H9 (cell line): ENCODE measurements around the gene BCAS3. TPM values are rescaled to one million over a fixed set of nuclear protein-coding genes. Genes with fewer than 3 reads are reported as not detected.

Experiments used
- DNase-seq: peaks from one replicate; pipeline ENCODE4 v3.0.0-alpha.2; 2017
- H2AFZ ChIP-seq: one replicate; pipeline ENCODE4 v1.6.1; 2013; ENCODE audit warnings: mild to moderate bottlenecking, low read length, control low read depth, moderate library complexity
- H2AK5ac ChIP-seq: 2 replicates; pipeline ENCODE4 v1.6.1; 2013; ENCODE audit warnings: low read length, control low read depth, mixed read lengths; ENCODE audit not compliant: insufficient read length
- H2BK120ac ChIP-seq: one replicate; pipeline ENCODE4 v1.6.1; 2013; ENCODE audit warnings: low read depth, mild to moderate bottlenecking, low read length, control low read depth, inconsistent platforms; ENCODE audit not compliant: poor library complexity, severe bottlenecking
- H2BK12ac ChIP-seq: 2 replicates; pipeline ENCODE4 v1.6.1; 2013; ENCODE audit warnings: low read length, control low read depth, mixed read lengths, low read depth; ENCODE audit not compliant: insufficient read length
- H2BK15ac ChIP-seq: 2 replicates; pipeline ENCODE4 v1.6.1; 2013; ENCODE audit warnings: low read depth, low read length, control low read depth
- H2BK20ac ChIP-seq: one replicate; pipeline ENCODE4 v1.6.1; 2013; ENCODE audit warnings: low read depth, mild to moderate bottlenecking, low read length, control low read depth, inconsistent platforms; ENCODE audit not compliant: poor library complexity, severe bottlenecking
- H2BK5ac ChIP-seq: 2 replicates; pipeline ENCODE4 v1.6.1; 2013; ENCODE audit warnings: low read length, control low read depth, mixed read lengths; ENCODE audit not compliant: insufficient read length
- H3K14ac ChIP-seq: 2 replicates; pipeline ENCODE4 v1.6.1; 2013; ENCODE audit warnings: low read length, control low read depth; ENCODE audit not compliant: insufficient read depth
- H3K18ac ChIP-seq: 2 replicates; pipeline ENCODE4 v1.6.1; 2013; ENCODE audit warnings: low read depth, mild to moderate bottlenecking, mixed read lengths, low read length, control low read depth; ENCODE audit not compliant: insufficient read length
- H3K23ac ChIP-seq: 2 replicates; pipeline ENCODE4 v1.6.1; 2013; ENCODE audit warnings: low read length, control low read depth, mixed read lengths, low read depth; ENCODE audit not compliant: insufficient read length
- H3K23me2 ChIP-seq: 2 replicates; pipeline ENCODE4 v1.6.1; 2013; ENCODE audit warnings: low read depth, mild to moderate bottlenecking, mixed read lengths, low read length, control low read depth; ENCODE audit not compliant: insufficient read length, poor library complexity, severe bottlenecking
- H3K27ac ChIP-seq: 2 replicates; pipeline ENCODE4 v1.5.1; 2013; ENCODE audit warnings: low read length, control low read depth, mixed read lengths, low read depth; ENCODE audit not compliant: insufficient read length
- H3K27me3 ChIP-seq: 2 replicates; pipeline ENCODE4 v1.6.1; 2013; ENCODE audit warnings: low read length, control low read depth, inconsistent platforms; ENCODE audit not compliant: insufficient read depth
- H3K4ac ChIP-seq: 2 replicates; pipeline ENCODE4 v1.6.1; 2013; ENCODE audit warnings: low read depth, mild to moderate bottlenecking, control low read depth, inconsistent platforms, low read length, moderate library complexity
- H3K4me1 ChIP-seq: 2 replicates; pipeline ENCODE4 v1.6.1; 2013; ENCODE audit warnings: low read length, control low read depth, inconsistent platforms; ENCODE audit not compliant: insufficient read depth
- H3K4me2 ChIP-seq: 2 replicates; pipeline ENCODE4 v1.6.1; 2013; ENCODE audit warnings: low read length, control low read depth, mixed read lengths; ENCODE audit not compliant: insufficient read length, insufficient read depth
- H3K56ac ChIP-seq: 2 replicates; pipeline ENCODE4 v1.6.1; 2013; ENCODE audit warnings: low read depth, mild to moderate bottlenecking, mixed read lengths, low read length, control low read depth; ENCODE audit not compliant: insufficient read length
- H3K79me1 ChIP-seq: 2 replicates; pipeline ENCODE4 v1.6.1; 2013; ENCODE audit warnings: low read depth, mild to moderate bottlenecking, moderate library complexity, low read length, control low read depth, inconsistent platforms; ENCODE audit not compliant: insufficient read depth, poor library complexity, severe bottlenecking
- H3K79me2 ChIP-seq: 2 replicates; pipeline ENCODE4 v1.6.1; 2013; ENCODE audit warnings: low read length, control low read depth, inconsistent platforms; ENCODE audit not compliant: insufficient read depth
- H3K9ac ChIP-seq: 2 replicates; pipeline ENCODE4 v1.6.1; 2013; ENCODE audit warnings: low read length, control low read depth, mixed read lengths; ENCODE audit not compliant: insufficient read length; ENCODE audit errors: extremely low read depth
- H3K9me3 ChIP-seq: one replicate; pipeline ENCODE4 v1.6.1; 2013; ENCODE audit warnings: low read depth, low read length, inconsistent platforms; ENCODE audit not compliant: control insufficient read depth
- H3T11ph ChIP-seq: one replicate; pipeline ENCODE4 v1.6.1; 2013; ENCODE audit warnings: mild to moderate bottlenecking, low read length, control low read depth, inconsistent platforms
- H4K20me1 ChIP-seq: one replicate; pipeline ENCODE4 v1.6.1; 2013; ENCODE audit not compliant: control insufficient read depth, insufficient read length, insufficient read depth
- H4K5ac ChIP-seq: 2 replicates; pipeline ENCODE4 v1.6.1; 2013; ENCODE audit warnings: low read depth, mild to moderate bottlenecking, mixed read lengths, low read length, control low read depth; ENCODE audit not compliant: insufficient read length
- H4K8ac ChIP-seq: replicated peaks from 2 replicates; pipeline ENCODE4 v1.6.1; 2013; ENCODE audit warnings: low read length, control low read depth, mixed read lengths, low read depth; ENCODE audit not compliant: insufficient read length
- H4K91ac ChIP-seq: 2 replicates; pipeline ENCODE4 v1.6.1; 2013; ENCODE audit warnings: low read depth, mild to moderate bottlenecking, moderate library complexity, mixed read lengths, low read length, control low read depth; ENCODE audit not compliant: insufficient read length
- H3K27ac Mint-ChIP-seq, 3 experiments: 2 replicates in 2 of 3; 3 replicates in 1 of 3; pipeline ENCODE4 v1.8.0; 2020 to 2021; ENCODE audit warnings: mixed read lengths in 3 of 3, mild to moderate bottlenecking in 1 of 3, moderate library complexity in 1 of 3
- H3K27me3 Mint-ChIP-seq: 2 replicates; pipeline ENCODE4 v1.8.0; 2021; ENCODE audit warnings: low read depth, mild to moderate bottlenecking, moderate library complexity, mixed read lengths
- H3K36me3 Mint-ChIP-seq, 3 experiments: 2 replicates in 2 of 3; 3 replicates in 1 of 3; pipeline ENCODE4 v1.8.0; 2020 to 2021; ENCODE audit warnings: low read depth in 3 of 3, mixed read lengths in 3 of 3; ENCODE audit not compliant: insufficient read depth in 1 of 3
- H3K4me1 Mint-ChIP-seq, 2 experiments: 2 replicates each; pipeline ENCODE4 v1.8.0; 2020; ENCODE audit warnings: mixed read lengths in 2 of 2
- H3K4me3 Mint-ChIP-seq, 2 experiments: 2 replicates in 1 of 2; 3 replicates in 1 of 2; pipeline ENCODE4 v1.8.0; 2020 to 2021; ENCODE audit warnings: mild to moderate bottlenecking in 2 of 2, mixed read lengths in 2 of 2, moderate library complexity in 1 of 2
- H3K9me3 Mint-ChIP-seq, 2 experiments: 2 replicates in 1 of 2; 3 replicates in 1 of 2; pipeline ENCODE4 v1.8.0; 2020; ENCODE audit warnings: mild to moderate bottlenecking in 2 of 2, mixed read lengths in 2 of 2, moderate library complexity in 1 of 2
- CTCF ChIP-seq: fragments of 200-600 bp; sonication (generic); conservative IDR thresholded peaks from 3 replicates; pipeline ENCODE4 v1.8.0; 2021; ENCODE audit warnings: antibody characterized with exemption, mild to moderate bottlenecking
- total RNA-seq: library from RNA; stranded (reverse); gene quantifications from 2 replicates; pipeline ENCODE4 v1.2.1, GENCODE V29; 2021

BCAS3 gene
- total RNA-seq, 1 experiment from 2014 or later, result 22.4 TPM

- Histone ChIP-seq H3K27ac (no peak overlapping the region), H3K23ac (no peak overlapping the region), H3K9me3 (no peaks in the 10 kb centered on the region), H3K4me2 (no peak overlapping the region), H3K4ac (no peak overlapping the region), H2BK12ac (no peak overlapping the region), H3K79me1 (no peaks in the 10 kb centered on the region), H2AFZ (no peak overlapping the region), H3K79me2 (no peaks in the 10 kb centered on the region), H2BK120ac (no peak overlapping the region), H3K56ac (no peak overlapping the region), H2AK5ac (no peak overlapping the region), H2BK15ac (no peak overlapping the region), H4K91ac (no peak overlapping the region), H3K9ac (no peak overlapping the region), H2BK5ac (no peak overlapping the region), H4K20me1 (no peaks in the 10 kb centered on the region), H4K8ac (no peak overlapping the region), H3K14ac (no peak overlapping the region), H3K18ac (no peak overlapping the region), H3K23me2 (no peaks in the 10 kb centered on the region), H4K5ac (no peak overlapping the region), H3T11ph (no peak overlapping the region), H3K4me1 (no peaks in the 10 kb centered on the region), H2BK20ac (no peak overlapping the region), H3K27me3 (no peaks in the 10 kb centered on the region)
- no peak for DNase-seq
- H3K36me3 Mint-ChIP-seq, result no peaks in the 10 kb centered on the region
- no peaks in the 10 kb centered on the region for H3K4me1 Mint-ChIP-seq
- no peak for TF ChIP-seq CTCF
- no peaks in the 10 kb centered on the region for H3K9me3 Mint-ChIP-seq
- no peak overlapping the region for H3K27ac Mint-ChIP-seq
- H3K4me3 Mint-ChIP-seq, result no peak overlapping the region
- H3K27me3 Mint-ChIP-seq, result no peaks in the 10 kb centered on the region
Measured at GRCh38 chr17:60827943-60828342, 150.3 kb downstream of the BCAS3 start.
